ENCODE results near the gene S100A2. TPM values are rescaled to one million over a fixed set of nuclear protein-coding genes. Genes with fewer than 3 reads are reported as not detected.

The S100A2 gene
- total RNA-seq, 4 donors from 2014 or later, result 1.3 to 6.5 TPM; not detected in 2

DNA sequence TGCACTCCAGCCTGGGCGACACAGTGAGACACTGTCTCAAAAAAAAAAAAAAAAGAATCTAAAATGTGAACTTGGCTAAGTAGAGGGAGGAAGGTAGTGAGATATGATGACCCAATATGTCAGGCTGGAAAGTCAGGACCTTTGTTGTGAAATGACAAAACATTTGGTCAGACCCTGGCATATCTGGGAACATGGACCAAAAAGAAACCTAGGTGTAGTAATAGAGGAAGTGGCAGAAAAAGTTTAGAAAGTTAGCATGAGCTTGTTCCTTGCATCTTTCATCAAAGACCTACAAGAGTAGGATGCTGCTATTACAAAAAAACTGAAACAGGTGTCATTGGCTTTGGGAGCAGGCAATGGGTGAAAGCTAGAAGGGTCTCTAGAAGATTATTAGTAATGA lies 9.3 kb downstream of the S100A2 start:
- DNase-seq (ENCODE audit: low spot score) (no peak), ATAC-seq (ENCODE audit: low FRiP score) (no peak)
- TF ChIP-seq, protein P1, sequence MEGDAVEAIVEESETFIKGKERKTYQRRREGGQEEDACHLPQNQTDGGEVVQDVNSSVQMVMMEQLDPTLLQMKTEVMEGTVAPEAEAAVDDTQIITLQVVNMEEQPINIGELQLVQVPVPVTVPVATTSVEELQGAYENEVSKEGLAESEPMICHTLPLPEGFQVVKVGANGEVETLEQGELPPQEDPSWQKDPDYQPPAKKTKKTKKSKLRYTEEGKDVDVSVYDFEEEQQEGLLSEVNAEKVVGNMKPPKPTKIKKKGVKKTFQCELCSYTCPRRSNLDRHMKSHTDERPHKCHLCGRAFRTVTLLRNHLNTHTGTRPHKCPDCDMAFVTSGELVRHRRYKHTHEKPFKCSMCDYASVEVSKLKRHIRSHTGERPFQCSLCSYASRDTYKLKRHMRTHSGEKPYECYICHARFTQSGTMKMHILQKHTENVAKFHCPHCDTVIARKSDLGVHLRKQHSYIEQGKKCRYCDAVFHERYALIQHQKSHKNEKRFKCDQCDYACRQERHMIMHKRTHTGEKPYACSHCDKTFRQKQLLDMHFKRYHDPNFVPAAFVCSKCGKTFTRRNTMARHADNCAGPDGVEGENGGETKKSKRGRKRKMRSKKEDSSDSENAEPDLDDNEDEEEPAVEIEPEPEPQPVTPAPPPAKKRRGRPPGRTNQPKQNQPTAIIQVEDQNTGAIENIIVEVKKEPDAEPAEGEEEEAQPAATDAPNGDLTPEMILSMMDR (IDR thresholded peaks at IDR 0.05), result no peak

DNA sequence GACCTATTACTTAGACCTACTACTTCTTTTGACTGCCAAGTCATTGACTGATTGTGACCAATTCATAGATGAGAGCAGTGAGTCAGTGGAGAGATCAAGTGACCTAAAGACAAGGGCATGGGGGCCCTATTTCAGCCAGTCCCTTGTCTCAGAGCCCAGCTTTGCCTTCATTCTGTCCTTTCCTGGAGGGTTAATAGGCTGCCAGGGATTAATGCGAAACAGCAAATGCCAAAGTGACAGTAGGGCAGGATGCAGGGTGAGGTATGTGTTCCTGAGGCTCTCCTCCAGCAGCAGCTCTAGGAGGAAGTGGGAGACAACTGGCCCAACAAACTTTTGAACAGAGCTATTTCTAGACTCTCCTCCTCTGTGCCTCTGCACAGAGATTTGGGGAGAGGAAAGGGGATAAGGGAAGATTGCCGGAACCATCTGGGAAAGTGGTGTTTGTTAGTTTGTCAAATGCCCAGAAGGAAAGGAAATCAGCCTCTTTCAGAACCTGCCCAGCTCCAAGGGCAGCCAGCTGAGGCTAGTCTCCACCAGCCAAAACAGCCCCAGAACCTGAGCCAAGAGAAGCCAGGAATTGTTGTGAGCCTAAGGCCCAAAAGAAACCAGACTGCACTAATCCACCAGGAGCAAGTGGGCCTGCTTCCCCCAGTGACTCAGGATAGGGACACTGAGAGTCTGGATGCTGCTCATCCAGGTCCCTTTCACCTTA lies 11.7 kb downstream of the S100A2 start:
- TF ChIP-seq, protein P1 (IDR thresholded peaks at IDR 0.05), result no peak
- ATAC-seq (ENCODE audit: low FRiP score) (no peak), DNase-seq (ENCODE audit: low spot score) (no peak)

DNA sequence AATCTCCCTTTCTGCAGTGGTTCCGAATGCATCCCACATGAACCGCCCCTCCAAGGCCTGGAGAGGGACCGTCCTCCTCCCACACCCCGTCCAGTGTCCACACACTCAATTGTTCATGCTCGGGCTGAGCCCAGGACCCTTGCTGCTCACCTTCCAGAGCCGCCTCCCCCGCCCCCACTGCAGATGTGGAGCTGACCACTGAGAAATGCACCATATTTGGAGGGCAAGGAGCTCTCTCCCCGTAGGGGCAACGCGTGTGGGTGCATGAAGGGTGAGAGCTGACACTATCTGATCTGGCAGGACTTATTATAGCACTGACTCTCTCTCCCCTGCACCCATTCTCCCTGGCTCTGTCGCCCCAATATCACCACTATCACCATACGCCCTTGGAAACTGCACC lies 12.5 kb downstream of the S100A2 start:
- ATAC-seq (ENCODE audit: low FRiP score) (no peak), DNase-seq (ENCODE audit: low spot score) (no peak)
- TF ChIP-seq, protein P1 (IDR thresholded peaks at IDR 0.05), result no peak

DNA sequence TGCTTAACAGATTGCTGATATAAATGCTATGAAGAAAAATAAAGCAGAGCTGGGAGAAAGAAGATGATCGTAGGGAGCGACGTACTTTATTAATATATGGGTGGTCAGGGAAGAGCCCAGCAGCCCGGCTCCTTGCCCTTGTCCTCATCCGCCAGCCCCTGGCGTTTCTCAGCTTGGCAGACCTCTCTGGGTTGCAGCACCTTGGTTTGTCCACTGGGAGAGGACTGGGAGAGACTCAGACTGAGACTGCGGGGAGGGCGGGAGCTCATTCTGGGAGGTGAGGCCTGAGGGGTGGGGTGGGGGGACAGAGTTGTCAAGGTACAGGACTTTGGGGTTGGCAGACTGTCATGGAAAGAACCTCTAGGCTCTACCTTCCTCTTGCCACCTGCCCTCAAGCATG lies 13.3 kb downstream of the S100A2 start:
- TF ChIP-seq, protein P1 (IDR thresholded peaks at IDR 0.05), result no peak
- ATAC-seq (ENCODE audit: low FRiP score) (no peak), DNase-seq (ENCODE audit: low spot score) (no peak)

DNA sequence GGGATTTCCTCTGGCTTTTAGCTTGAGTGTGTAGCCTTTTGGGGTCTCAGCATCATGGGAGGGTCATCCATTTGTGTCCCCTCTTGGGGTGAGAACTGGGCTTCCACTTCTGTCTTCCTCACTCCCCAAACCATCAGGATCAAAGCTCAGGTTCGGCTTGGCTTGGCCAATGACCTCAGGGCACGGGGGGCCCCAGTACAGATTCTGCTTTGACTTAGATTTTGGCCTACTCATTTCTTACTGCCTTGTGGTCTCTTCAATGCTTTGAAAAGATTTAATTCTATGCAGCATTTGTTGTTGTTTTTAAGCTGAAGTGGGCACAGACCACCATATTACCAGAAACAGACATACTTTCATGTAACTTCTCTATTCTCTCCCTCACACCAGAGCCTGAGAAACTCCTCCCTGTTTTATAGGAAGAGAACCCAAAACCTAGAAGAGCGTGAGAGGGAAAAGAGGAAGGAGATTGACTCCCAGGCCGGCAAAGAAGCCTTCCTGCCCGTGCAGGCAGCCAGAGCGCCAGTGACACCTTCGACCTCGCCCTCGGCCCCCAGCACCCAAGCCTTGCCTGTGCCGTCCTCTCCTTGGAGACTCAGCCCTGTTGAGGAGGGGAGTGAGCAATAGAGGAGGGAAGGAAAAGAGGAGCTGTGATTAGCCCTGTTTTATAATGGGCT lies 14.7 kb downstream of the S100A2 start:
- ATAC-seq (ENCODE audit: low FRiP score), result no peak
- TF ChIP-seq, protein P1 (IDR thresholded peaks at IDR 0.05), result no peak
- no peak for DNase-seq (ENCODE audit: low spot score)

DNA sequence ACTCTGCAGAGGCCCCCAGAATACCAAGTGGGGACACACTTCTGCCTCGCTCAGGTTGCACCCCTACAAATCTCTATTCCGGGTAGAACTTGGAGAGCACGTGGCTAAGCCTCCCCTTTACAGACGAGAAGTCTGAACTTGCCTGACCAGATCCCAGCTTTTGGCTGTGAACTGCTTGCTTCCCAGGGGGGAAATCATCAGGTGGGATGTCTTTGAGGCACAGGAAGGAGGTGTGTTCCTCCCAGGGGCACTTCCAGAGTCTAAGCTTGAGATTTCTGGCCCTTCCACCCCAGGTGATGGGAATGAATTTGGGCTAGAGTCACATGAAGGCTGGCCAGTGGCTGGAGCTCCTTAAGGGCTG lies 15.3 kb downstream of the S100A2 start:
- no peak for ATAC-seq (ENCODE audit: low FRiP score)
- TF ChIP-seq, protein P1 (IDR thresholded peaks at IDR 0.05), result no peak
- no peak for DNase-seq (ENCODE audit: low spot score)
